ENCODE data around the gene GCGR.

GCGR gene

DNA sequence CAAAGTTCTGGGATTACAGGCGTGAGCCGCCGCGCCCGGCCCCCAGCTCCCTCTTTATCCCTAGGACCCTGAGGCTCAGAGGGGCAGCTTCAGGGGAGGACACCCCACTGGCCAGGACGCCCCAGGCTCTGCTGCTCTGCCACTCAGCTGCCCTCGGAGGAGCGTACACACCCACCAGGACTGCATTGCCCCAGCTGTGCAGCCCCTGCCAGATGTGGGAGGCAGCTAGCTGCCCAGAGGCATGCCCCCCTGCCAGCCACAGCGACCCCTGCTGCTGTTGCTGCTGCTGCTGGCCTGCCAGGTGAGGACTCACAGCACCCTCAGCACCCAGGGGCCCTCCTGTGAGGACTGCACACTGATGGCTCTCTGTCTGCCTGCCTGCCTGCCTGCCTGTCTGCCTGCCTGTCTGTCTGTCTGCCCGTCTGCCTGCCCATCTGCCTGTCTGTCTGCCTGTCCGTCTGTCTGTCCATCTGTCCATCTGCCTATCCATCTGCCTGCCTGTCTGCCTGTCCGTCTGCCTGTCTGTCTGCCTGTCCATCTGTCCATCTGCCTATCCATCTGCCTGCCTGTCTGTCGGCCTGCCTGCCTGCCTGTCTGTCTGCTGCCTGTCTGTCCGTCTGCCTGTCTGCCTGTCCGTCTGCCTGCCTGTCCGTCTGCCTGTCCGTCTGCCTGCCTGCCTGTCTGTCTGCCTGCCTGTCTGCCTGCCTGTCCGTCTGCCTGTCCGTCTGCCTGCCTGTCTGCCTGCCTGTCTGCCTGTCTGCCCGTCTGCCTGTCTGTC, 5.0 kb downstream of the GCGR start:
- H3K27me3 ChIP-seq (ENCODE audit: low read length): no peaks in the 10 kb centered on the region
- no peaks in the 10 kb centered on the region for H3K9me3 ChIP-seq (ENCODE audit: insufficient read depth, low read length)
- H3K79me2 ChIP-seq (ENCODE audit: insufficient read depth, low read length): no peaks in the 10 kb centered on the region
- no peak overlapping the region for H3K27ac ChIP-seq (ENCODE audit: low read depth, low read length)
- no peak overlapping the region for H3K4me3 ChIP-seq (ENCODE audit: insufficient read depth, low read length, poor library complexity, severe bottlenecking)
- H4K20me1 ChIP-seq (ENCODE audit: low read depth, low read length): no peaks in the 10 kb centered on the region
- H3K36me3 ChIP-seq (ENCODE audit: low read length): no peaks in the 10 kb centered on the region
- H3F3A ChIP-seq (ENCODE audit: insufficient read depth): no peaks in the 10 kb centered on the region
- no peaks in the 10 kb centered on the region for H3K9me2 ChIP-seq (replicated peaks; ENCODE audit: insufficient read depth, low read length)
- no peak overlapping the region for H3K9ac ChIP-seq (ENCODE audit: low read length)
- no peak overlapping the region for H2AFZ ChIP-seq (ENCODE audit: low read depth, low read length, severe bottlenecking)
- no peak overlapping the region for H3K4me2 ChIP-seq (ENCODE audit: low read depth, low read length, poor library complexity, severe bottlenecking)
- no peak for TF ChIP-seq EZH2phosphoT487 (conservative IDR thresholded peaks at IDR 0.05; ENCODE audit: low read length)

DNA sequence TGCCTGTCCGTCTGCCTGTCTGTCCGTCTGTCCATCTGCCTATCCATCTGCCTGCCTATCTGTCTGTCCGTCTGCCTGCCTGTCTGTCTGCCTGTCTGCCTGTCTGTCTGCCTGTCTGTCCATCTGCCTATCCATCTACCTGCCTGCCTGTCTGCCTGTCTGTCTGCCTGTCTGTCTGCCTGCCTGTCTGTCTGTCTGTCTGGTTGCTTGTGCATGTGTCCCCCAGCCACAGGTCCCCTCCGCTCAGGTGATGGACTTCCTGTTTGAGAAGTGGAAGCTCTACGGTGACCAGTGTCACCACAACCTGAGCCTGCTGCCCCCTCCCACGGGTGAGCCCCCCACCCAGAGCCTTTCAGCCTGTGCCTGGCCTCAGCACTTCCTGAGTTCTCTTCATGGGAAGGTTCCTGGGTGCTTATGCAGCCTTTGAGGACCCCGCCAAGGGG, 5.6 kb downstream of the GCGR start:
- H2AFZ ChIP-seq (ENCODE audit: low read depth, low read length, severe bottlenecking): no peak overlapping the region
- H4K20me1 ChIP-seq (ENCODE audit: low read depth, low read length): no peaks in the 10 kb centered on the region
- no peak overlapping the region for H3K4me2 ChIP-seq (ENCODE audit: low read depth, low read length, poor library complexity, severe bottlenecking)
- no peak overlapping the region for H3K27ac ChIP-seq (ENCODE audit: low read depth, low read length)
- H3K4me3 ChIP-seq (ENCODE audit: insufficient read depth, low read length, poor library complexity, severe bottlenecking): no peak overlapping the region
- H3K79me2 ChIP-seq (ENCODE audit: insufficient read depth, low read length): no peaks in the 10 kb centered on the region
- no peaks in the 10 kb centered on the region for H3K9me2 ChIP-seq (replicated peaks; ENCODE audit: insufficient read depth, low read length)
- no peaks in the 10 kb centered on the region for H3K36me3 ChIP-seq (ENCODE audit: low read length)
- no peaks in the 10 kb centered on the region for H3K9me3 ChIP-seq (ENCODE audit: insufficient read depth, low read length)
- H3K9ac ChIP-seq (ENCODE audit: low read length): no peak overlapping the region
- TF ChIP-seq, protein P1, sequence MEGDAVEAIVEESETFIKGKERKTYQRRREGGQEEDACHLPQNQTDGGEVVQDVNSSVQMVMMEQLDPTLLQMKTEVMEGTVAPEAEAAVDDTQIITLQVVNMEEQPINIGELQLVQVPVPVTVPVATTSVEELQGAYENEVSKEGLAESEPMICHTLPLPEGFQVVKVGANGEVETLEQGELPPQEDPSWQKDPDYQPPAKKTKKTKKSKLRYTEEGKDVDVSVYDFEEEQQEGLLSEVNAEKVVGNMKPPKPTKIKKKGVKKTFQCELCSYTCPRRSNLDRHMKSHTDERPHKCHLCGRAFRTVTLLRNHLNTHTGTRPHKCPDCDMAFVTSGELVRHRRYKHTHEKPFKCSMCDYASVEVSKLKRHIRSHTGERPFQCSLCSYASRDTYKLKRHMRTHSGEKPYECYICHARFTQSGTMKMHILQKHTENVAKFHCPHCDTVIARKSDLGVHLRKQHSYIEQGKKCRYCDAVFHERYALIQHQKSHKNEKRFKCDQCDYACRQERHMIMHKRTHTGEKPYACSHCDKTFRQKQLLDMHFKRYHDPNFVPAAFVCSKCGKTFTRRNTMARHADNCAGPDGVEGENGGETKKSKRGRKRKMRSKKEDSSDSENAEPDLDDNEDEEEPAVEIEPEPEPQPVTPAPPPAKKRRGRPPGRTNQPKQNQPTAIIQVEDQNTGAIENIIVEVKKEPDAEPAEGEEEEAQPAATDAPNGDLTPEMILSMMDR (IDR thresholded peaks at IDR 0.05; ENCODE audit: insufficient read depth, low read length, poor library complexity, severe bottlenecking): no peak
- no peak for TF ChIP-seq EZH2phosphoT487 (conservative IDR thresholded peaks at IDR 0.05; ENCODE audit: low read length)
- H3K27me3 ChIP-seq (ENCODE audit: low read length): no peaks in the 10 kb centered on the region
- no peaks in the 10 kb centered on the region for H3F3A ChIP-seq (ENCODE audit: insufficient read depth)

DNA sequence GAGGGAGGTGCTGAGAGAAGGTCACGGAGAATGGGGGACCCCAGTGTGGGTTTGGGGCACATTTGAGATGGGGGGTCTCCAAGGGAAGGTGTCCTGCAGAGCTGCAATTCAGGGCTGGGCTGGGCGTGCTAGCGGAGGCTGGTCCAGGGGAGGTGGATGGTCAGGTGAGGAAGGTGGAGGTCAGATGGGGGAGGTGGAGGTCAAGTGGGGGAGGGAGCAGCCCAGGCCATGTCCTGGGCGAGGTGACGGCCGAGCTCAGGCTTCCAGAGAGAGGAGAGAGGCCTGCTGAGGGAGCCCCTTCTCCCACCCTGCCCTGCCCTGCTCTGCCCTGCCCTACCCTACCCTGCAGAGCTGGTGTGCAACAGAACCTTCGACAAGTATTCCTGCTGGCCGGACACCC, 6.5 kb downstream of the GCGR start:
- no peaks in the 10 kb centered on the region for H3K27me3 ChIP-seq (ENCODE audit: low read length)
- H2AFZ ChIP-seq (ENCODE audit: low read depth, low read length, severe bottlenecking): no peak overlapping the region
- no peaks in the 10 kb centered on the region for H3K36me3 ChIP-seq (ENCODE audit: low read length)
- H3K9me2 ChIP-seq (replicated peaks; ENCODE audit: insufficient read depth, low read length): no peaks in the 10 kb centered on the region
- no peaks in the 10 kb centered on the region for H3F3A ChIP-seq (ENCODE audit: insufficient read depth)
- H4K20me1 ChIP-seq (ENCODE audit: low read depth, low read length): no peaks in the 10 kb centered on the region
- H3K9ac ChIP-seq (ENCODE audit: low read length): no peak overlapping the region
- no peaks in the 10 kb centered on the region for H3K9me3 ChIP-seq (ENCODE audit: insufficient read depth, low read length)
- H3K4me3 ChIP-seq (ENCODE audit: insufficient read depth, low read length, poor library complexity, severe bottlenecking): no peak overlapping the region
- no peak overlapping the region for H3K4me2 ChIP-seq (ENCODE audit: low read depth, low read length, poor library complexity, severe bottlenecking)
- no peak overlapping the region for H3K27ac ChIP-seq (ENCODE audit: low read depth, low read length)
- H3K79me2 ChIP-seq (ENCODE audit: insufficient read depth, low read length): no peaks in the 10 kb centered on the region
- TF ChIP-seq EZH2phosphoT487 (conservative IDR thresholded peaks at IDR 0.05; ENCODE audit: low read length): no peak
- TF ChIP-seq, protein P1 (IDR thresholded peaks at IDR 0.05; ENCODE audit: insufficient read depth, low read length, poor library complexity, severe bottlenecking): no peak

Measured in SU-DHL-6 (cell line).